NB4 (cell line): Measurements from ENCODE around the gene CDC42BPG.

ENCODE experiments used
- DNase-seq: peaks from one replicate; pipeline ENCODE4 v3.0.0; 2010; ENCODE audit warnings: low read depth
- H3K4me3 ChIP-seq: one replicate; pipeline ENCODE4 v1.5.1; 2011; ENCODE audit warnings: mild to moderate bottlenecking, low read depth, low read length, moderate library complexity
- MYC ChIP-seq: IDR thresholded peaks from 2 replicates; pipeline ENCODE4 v1.6.1; 2011; ENCODE audit warnings: low read depth, low read length
- POLR2A ChIP-seq: IDR thresholded peaks from 2 replicates; pipeline ENCODE4 v1.6.1; 2011; ENCODE audit warnings: mild to moderate bottlenecking; ENCODE audit not compliant: insufficient read length; ENCODE audit errors: extremely low read depth
- TF ChIP-seq, protein P1 (sequence below): IDR thresholded peaks from one replicate; pipeline ENCODE4 v1.5.1; 2012; ENCODE audit warnings: low read depth, low read length
- TF ChIP-seq, protein P2 (sequence below): IDR thresholded peaks from 2 replicates; pipeline ENCODE4 v1.6.1; 2011; ENCODE audit warnings: low read depth, low read length

The CDC42BPG gene

DNA sequence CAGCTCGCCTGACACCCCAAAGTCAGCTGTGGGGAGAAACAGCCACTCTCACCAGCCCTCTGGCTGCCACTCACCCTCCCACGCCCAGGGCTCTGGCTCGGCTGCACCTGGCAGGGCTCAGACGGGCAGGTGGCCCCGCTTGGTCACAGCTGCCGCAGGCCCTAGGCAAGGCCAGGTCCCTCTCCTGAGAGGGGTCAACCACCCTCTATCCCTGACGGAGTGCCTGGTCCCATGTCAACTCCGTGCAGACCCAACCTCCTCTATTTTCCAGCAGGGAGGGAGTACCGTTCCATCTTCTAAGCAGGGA lies 43.3 kb downstream of the CDC42BPG start:
- H3K4me3 ChIP-seq, result no peak overlapping the region
- TF ChIP-seq POLR2A (no peak), MYC (no peak)
- TF ChIP-seq, protein P1, sequence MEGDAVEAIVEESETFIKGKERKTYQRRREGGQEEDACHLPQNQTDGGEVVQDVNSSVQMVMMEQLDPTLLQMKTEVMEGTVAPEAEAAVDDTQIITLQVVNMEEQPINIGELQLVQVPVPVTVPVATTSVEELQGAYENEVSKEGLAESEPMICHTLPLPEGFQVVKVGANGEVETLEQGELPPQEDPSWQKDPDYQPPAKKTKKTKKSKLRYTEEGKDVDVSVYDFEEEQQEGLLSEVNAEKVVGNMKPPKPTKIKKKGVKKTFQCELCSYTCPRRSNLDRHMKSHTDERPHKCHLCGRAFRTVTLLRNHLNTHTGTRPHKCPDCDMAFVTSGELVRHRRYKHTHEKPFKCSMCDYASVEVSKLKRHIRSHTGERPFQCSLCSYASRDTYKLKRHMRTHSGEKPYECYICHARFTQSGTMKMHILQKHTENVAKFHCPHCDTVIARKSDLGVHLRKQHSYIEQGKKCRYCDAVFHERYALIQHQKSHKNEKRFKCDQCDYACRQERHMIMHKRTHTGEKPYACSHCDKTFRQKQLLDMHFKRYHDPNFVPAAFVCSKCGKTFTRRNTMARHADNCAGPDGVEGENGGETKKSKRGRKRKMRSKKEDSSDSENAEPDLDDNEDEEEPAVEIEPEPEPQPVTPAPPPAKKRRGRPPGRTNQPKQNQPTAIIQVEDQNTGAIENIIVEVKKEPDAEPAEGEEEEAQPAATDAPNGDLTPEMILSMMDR, result no peak

GRCh38 chr11:64800303-64801157 lies 43.9 kb downstream of the CDC42BPG start:
- H3K4me3 ChIP-seq, result no peak overlapping the region
- TF ChIP-seq, protein P1, result no peak
- DNase-seq, result peak; percentile 46

More for the DNA sequence above, 43.3 kb downstream of the CDC42BPG start:
- no peak for DNase-seq

DNA sequence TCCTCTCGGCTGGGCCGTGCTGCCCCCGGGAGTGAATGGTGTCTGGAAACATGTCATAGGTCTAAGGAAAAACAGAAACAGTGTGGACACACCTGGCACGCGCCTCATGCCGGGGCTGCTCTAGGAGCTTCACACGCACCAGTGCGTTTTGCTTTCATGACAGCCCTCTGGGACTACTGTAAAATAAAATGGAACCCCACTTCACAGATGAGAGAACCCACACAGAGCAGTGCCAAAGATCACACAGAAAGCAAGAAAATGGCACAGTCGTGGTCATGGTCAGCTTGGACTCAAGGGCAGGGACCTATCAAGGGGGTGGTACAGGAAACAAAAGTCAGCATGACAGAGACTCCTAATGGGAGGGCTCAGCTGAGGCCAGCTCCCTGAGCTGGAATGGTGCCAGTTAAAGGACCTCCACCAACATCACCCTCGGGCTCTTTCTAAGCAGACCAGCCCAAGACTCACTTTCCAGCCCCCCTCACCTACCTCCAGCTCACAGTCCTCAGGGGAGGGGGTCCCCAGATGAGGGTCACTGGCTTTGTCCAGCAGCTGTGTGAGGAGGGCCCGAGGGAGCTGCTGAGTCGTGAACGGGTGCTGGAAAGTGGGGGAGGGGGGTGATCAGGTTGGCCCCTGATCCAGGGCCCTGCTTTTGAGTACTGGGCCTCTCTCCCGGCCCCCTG lies 44.7 kb downstream of the CDC42BPG start:
- TF ChIP-seq MYC (no peak), POLR2A (no peak)
- TF ChIP-seq, protein P2, sequence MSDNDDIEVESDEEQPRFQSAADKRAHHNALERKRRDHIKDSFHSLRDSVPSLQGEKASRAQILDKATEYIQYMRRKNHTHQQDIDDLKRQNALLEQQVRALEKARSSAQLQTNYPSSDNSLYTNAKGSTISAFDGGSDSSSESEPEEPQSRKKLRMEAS, result no peak
- TF ChIP-seq, protein P1, result no peak
- no peak overlapping the region for H3K4me3 ChIP-seq

DNA sequence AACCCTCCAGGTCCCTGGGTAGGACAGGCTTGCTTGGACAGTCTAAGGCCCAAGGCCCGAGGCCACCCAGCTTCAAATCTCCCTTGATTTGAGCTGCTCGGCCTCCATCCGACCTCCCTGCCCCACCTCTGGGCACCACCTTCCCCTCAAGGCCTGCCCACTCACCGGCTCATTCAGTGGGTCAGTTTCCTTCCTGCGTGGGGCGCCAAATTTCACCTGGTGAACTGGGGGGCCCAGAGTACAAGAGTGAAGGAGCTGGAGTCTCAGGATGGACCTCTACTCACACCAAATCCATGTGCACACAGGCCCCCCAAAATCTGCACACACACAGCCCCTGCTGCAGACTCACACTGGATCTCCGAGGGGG lies 45.2 kb downstream of the CDC42BPG start:
- TF ChIP-seq, protein P2, result no peak
- TF ChIP-seq POLR2A (no peak), MYC (no peak)
- TF ChIP-seq, protein P1, result no peak
- no peak for DNase-seq
- no peak overlapping the region for H3K4me3 ChIP-seq

More for the DNA sequence above, 44.7 kb downstream of the CDC42BPG start:
- peak; percentile 39 for DNase-seq

GRCh38 chr11:64796757-64797541 lies 47.5 kb downstream of the CDC42BPG start:
- H3K4me3 ChIP-seq, result no peak overlapping the region
- TF ChIP-seq MYC (no peak), POLR2A (no peak)
- TF ChIP-seq, protein P1, result no peak
- TF ChIP-seq, protein P2, result no peak
- DNase-seq, result peak; percentile 37
